Left ventricle myocardium superior (tissue), 1 donor: ENCODE measurements around the gene SEC31B. TPM values are rescaled to one million over a fixed set of nuclear protein-coding genes. Genes with fewer than 3 reads are reported as not detected.

Source experiments
- ATAC-seq: fragments of 200-7000 bp; cut with Tn5 transposase; one replicate; pipeline ENCODE4 v1.9.1; 2020; ENCODE audit warnings: mild to moderate bottlenecking, moderate library complexity
- DNase-seq: peaks from one replicate; pipeline ENCODE4 v3.0.0-alpha.2; 2020
- intact Hi-C: fragments of 100-400 bp; cut with micrococcal nuclease; formaldehyde crosslinking; loops from one replicate; pipeline ENCODE4 v1.11.0; 2022
- total RNA-seq: library from RNA; stranded (reverse); fragmentation: NEBNext Ultra II Directional; extraction: Animal tissue kit (Norgen Biotek cat#: 25700); gene quantifications from one replicate; pipeline ENCODE4 v1.2.1, GENCODE V29; 2021
- donor health status: DM: no; HTN: yes; CAD: no; lungs with severe emphysema.

Gene SEC31B
- total RNA-seq, 1 donor from 2014 or later = 8.5 TPM

GRCh38 chr10:100534726-100535125, 15.1 kb upstream of the SEC31B start:
- DNase-seq = no peak
- intact Hi-C loops = no loop called here
- ATAC-seq = no peak

- intact Hi-C loops = no loop called here
- ATAC-seq (no peak), DNase-seq (no peak)
These were observed 12.1 kb upstream of the SEC31B start for GRCh38 chr10:100531761-100532160.

GRCh38 chr10:100529475-100530298, 10.0 kb upstream of the SEC31B start, which contains the start of gene NDUFB8:
NDUFB8 (minus strand) TSS chr10:100529871; CDS start chr10:100529851, 20 bp downstream.
- intact Hi-C loops = no loop called here
- DNase-seq = peak; percentile 93
- ATAC-seq = peak; percentile 96

GRCh38 chr10:100528921-100529474, 9.3 kb upstream of the SEC31B start:
- peak; percentile 15 for ATAC-seq
- intact Hi-C loops = no loop called here
- no peak for DNase-seq

GRCh38 chr10:100528123-100528886, 8.6 kb upstream of the SEC31B start:
- no peak for DNase-seq
- no peak for ATAC-seq
- intact Hi-C loops = no loop called here

GRCh38 chr10:100524638-100525037, 5.0 kb upstream of the SEC31B start:
- intact Hi-C loops = no loop called here
- DNase-seq (no peak), ATAC-seq (no peak)

- intact Hi-C loops = no loop called here
- ATAC-seq (no peak), DNase-seq (no peak)
These were observed 4.5 kb upstream of the SEC31B start for GRCh38 chr10:100524206-100524605.

GRCh38 chr10:100522945-100523344, 3.3 kb upstream of the SEC31B start:
- DNase-seq (no peak), ATAC-seq (no peak)
- intact Hi-C loops = no loop called here

GRCh38 chr10:100522107-100522801, 2.6 kb upstream of the SEC31B start:
- intact Hi-C loops = no loop called here
- ATAC-seq (no peak), DNase-seq (no peak)

GRCh38 chr10:100520811-100521210, 1.1 kb upstream of the SEC31B start:
- ATAC-seq (no peak), DNase-seq (no peak)
- intact Hi-C loops = no loop called here

GRCh38 chr10:100518761-100519241, 860 bp downstream of the SEC31B start:
- DNase-seq = peak; percentile 57
- ATAC-seq = peak; percentile 72

GRCh38 chr10:100516847-100517246, 2.8 kb downstream of the SEC31B start:
- intact Hi-C loops = no loop called here
- ATAC-seq (no peak), DNase-seq (no peak)

More at GRCh38 chr10:100518761-100519241, 860 bp downstream of the SEC31B start:
- intact Hi-C loops = no loop called here

- intact Hi-C loops = no loop called here
- DNase-seq (no peak), ATAC-seq (no peak)
These were observed 4.0 kb downstream of the SEC31B start for GRCh38 chr10:100515612-100516011.

GRCh38 chr10:100510533-100511308, 8.9 kb downstream of the SEC31B start:
- intact Hi-C loops = no loop called here
- no peak for ATAC-seq
- no peak for DNase-seq

GRCh38 chr10:100509241-100509840, 10.3 kb downstream of the SEC31B start:
- intact Hi-C loops = no loop called here
- no peak for DNase-seq
- no peak for ATAC-seq

- no peak for ATAC-seq
- intact Hi-C loops = no loop called here
- no peak for DNase-seq
These were observed 10.9 kb downstream of the SEC31B start for GRCh38 chr10:100508691-100509150.

- DNase-seq (no peak), ATAC-seq (no peak)
- intact Hi-C loops = no loop called here
These were observed 11.4 kb downstream of the SEC31B start for GRCh38 chr10:100508266-100508665.

- intact Hi-C loops = no loop called here
- DNase-seq = no peak
These were observed 12.3 kb downstream of the SEC31B start for GRCh38 chr10:100507357-100507732.

More at GRCh38 chr10:100507357-100507732, 12.3 kb downstream of the SEC31B start:
- no peak for ATAC-seq
